GM21529 (cell line): ENCODE measurements around the gene MXRA7.
"Not testable (repeated sequence)": the region's sequence is repeated elsewhere in the genome, so short reads cannot be mapped to it uniquely, and the experiment has no call there.

ENCODE experiments used
- ATAC-seq: cut with Tn5 transposase; IDR thresholded peaks from one replicate; pipeline ENCODE4 v1.9.1; 2021; ENCODE audit not compliant: unreplicated experiment

MXRA7 gene

GRCh38 chr17:76710863-76711611 is at the start of gene MXRA7:
MXRA7 (minus strand) TSS chr17:76710965; CDS start chr17:76710946, 19 bp downstream.
- no peak for ATAC-seq

GRCh38 chr17:76758570-76758969 is 47.8 kb upstream of the MXRA7 start:
- ATAC-seq = no peak

GRCh38 chr17:76757256-76757655 is 46.5 kb upstream of the MXRA7 start:
- ATAC-seq = no peak

GRCh38 chr17:76755285-76755684 is 44.5 kb upstream of the MXRA7 start:
- no peak for ATAC-seq

GRCh38 chr17:76753061-76753961 is 42.5 kb upstream of the MXRA7 start:
- no peak for ATAC-seq

GRCh38 chr17:76752006-76752405 is 41.2 kb upstream of the MXRA7 start:
- no peak for ATAC-seq

- ATAC-seq = no peak
These were observed 40.7 kb upstream of the MXRA7 start for GRCh38 chr17:76751416-76751993.

GRCh38 chr17:76748657-76749056 is 37.9 kb upstream of the MXRA7 start:
- no peak for ATAC-seq

GRCh38 chr17:76747716-76748363 is 37.1 kb upstream of the MXRA7 start:
- no peak for ATAC-seq

- ATAC-seq = not testable (repeated sequence)
These were observed 35.0 kb upstream of the MXRA7 start for GRCh38 chr17:76745785-76746184.

- ATAC-seq = no peak
These were observed 34.0 kb upstream of the MXRA7 start for GRCh38 chr17:76744747-76745146.

- ATAC-seq = no peak
These were observed 32.2 kb upstream of the MXRA7 start for GRCh38 chr17:76742958-76743357.

GRCh38 chr17:76740329-76741118 is 29.8 kb upstream of the MXRA7 start:
- ATAC-seq = no peak

GRCh38 chr17:76739568-76740115 is 28.9 kb upstream of the MXRA7 start:
- ATAC-seq = not testable (repeated sequence)

GRCh38 chr17:76738468-76738850 is 27.7 kb upstream of the MXRA7 start:
- no peak for ATAC-seq

- ATAC-seq = peak; percentile 60
These were observed 27.1 kb upstream of the MXRA7 start, which contains the start of gene MFSD11 for GRCh38 chr17:76737676-76738467. MFSD11 (plus strand) TSS chr17:76738119; CDS start chr17:76738353, 234 bp downstream.

- ATAC-seq = peak; percentile 65
These were observed 26.4 kb upstream of the MXRA7 start, which contains the start of gene SRSF2 for GRCh38 chr17:76737082-76737675. SRSF2 (minus strand) TSS chr17:76737331; CDS start chr17:76737160, 171 bp downstream.

GRCh38 chr17:76736349-76737081 is 25.8 kb upstream of the MXRA7 start:
- peak; percentile 6 for ATAC-seq
